Uterus (tissue), 4 donors: Measurements from ENCODE around the gene FBXO3. TPM values are rescaled to one million over a fixed set of nuclear protein-coding genes. Genes with fewer than 3 reads are reported as not detected.

Experiments
- DNase-seq, 2 donors: peaks; one replicate each; pipeline ENCODE4 v3.0.0-alpha.2; 2019 to 2020
- H3K27ac ChIP-seq, 2 donors: fragments of 200-600 bp; sonication (generic); 1 replicate in 1 of 2; 2 replicates in 1 of 2; pipeline ENCODE4 v1.5.1; 2016 to 2018
- H3K27me3 ChIP-seq, 2 donors: fragments of 200-600 bp; sonication (generic); one replicate each; pipeline ENCODE4 v1.5.1; 2018 to 2019; ENCODE audit warnings: control low read depth in 1 of 2
- H3K36me3 ChIP-seq, 2 donors: fragments of 200-600 bp; sonication (generic); one replicate each; pipeline ENCODE4 v1.5.1; 2019; ENCODE audit warnings: control low read depth in 1 of 2
- H3K4me1 ChIP-seq, 2 donors: fragments of 200-600 bp; sonication (generic); one replicate each; pipeline ENCODE4 v1.5.1; 2018 to 2019; ENCODE audit warnings: control low read depth in 1 of 2
- H3K4me3 ChIP-seq, 2 donors: fragments of 200-600 bp; sonication (generic); 1 replicate in 1 of 2; 2 replicates in 1 of 2; pipeline ENCODE4 v1.5.1; 2018 to 2019; ENCODE audit warnings: mild to moderate bottlenecking in 1 of 2
- H3K9me3 ChIP-seq, 2 donors: fragments of 200-600 bp; sonication (generic); one replicate each; pipeline ENCODE4 v1.5.1; 2019; ENCODE audit warnings: control low read depth in 1 of 2
- POLR2A ChIP-seq, 2 donors: fragments of 450-650 bp; IDR thresholded peaks; one replicate each; pipeline ENCODE4 v1.6.1; 2016; ENCODE audit warnings: antibody characterized with exemption in 2 of 2, mild to moderate bottlenecking in 1 of 2, moderate library complexity in 1 of 2
- intact Hi-C: fragments of 100-400 bp; cut with DNase I; formaldehyde crosslinking; loops from one replicate; pipeline ENCODE4 v1.15.1; 2023; ENCODE audit warnings: low total_unique reads
- total RNA-seq, 4 donors: library from RNA; depleted of rRNA in 3 of 4; stranded (reverse); fragments of >200 nt in 3 of 4; gene quantifications; one replicate each; pipeline versions ENCODE4 v1.1.0 to v1.2.4, GENCODE V29; 2014 to 2023
- TF ChIP-seq, protein P1 (sequence below), 4 experiments: fragments of 200-600 bp in 2 of 4; fragments of 450-650 bp in 2 of 4; sonication (generic) in 2 of 4; IDR thresholded peaks; one replicate each; pipeline ENCODE4 v1.5.1; 2016 to 2019; ENCODE audit warnings: antibody characterized with exemption in 4 of 4, mild to moderate bottlenecking in 2 of 4, moderate library complexity in 1 of 4
- donor health status: DM: yes; HTN: yes; CAD: no.

Gene FBXO3
- total RNA-seq, 4 donors from 2014 or later, result 12.0 to 92.7 (median 47.8) TPM

DNA sequence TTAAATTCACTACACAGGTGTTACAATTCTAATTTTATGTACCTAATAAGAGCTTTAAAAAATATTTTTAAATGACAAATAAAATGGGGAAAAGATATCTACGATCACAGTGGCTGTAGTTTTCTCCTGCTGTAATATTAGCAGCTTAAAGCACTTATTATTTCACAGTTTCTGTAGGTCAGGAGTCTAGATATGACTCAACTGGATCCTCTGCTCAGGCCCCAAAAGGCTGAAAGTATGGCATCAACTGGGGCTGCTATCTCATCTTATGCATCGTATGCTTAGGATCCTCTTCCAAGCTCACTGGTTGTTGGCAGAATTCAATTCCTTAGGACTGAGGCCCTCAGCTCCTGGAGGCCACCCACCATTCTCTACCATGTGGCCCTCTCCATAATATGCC lies 12.8 kb downstream of the FBXO3 start:
- Histone ChIP-seq H3K4me3 (no peak overlapping the region), H3K36me3 (peaks cover 0 to 2% of the 10 kb centered on the region in 2 donors), H3K4me1 (no peaks in the 10 kb centered on the region), H3K27ac (no peak overlapping the region), H3K9me3 (peaks cover 0 to 4% of the 10 kb centered on the region in 2 donors), H3K27me3 (no peaks in the 10 kb centered on the region)
- intact Hi-C loops, result no loop called here
- no peak for DNase-seq
- no peak for TF ChIP-seq POLR2A (IDR thresholded peaks at IDR 0.05)
- TF ChIP-seq, protein P1, sequence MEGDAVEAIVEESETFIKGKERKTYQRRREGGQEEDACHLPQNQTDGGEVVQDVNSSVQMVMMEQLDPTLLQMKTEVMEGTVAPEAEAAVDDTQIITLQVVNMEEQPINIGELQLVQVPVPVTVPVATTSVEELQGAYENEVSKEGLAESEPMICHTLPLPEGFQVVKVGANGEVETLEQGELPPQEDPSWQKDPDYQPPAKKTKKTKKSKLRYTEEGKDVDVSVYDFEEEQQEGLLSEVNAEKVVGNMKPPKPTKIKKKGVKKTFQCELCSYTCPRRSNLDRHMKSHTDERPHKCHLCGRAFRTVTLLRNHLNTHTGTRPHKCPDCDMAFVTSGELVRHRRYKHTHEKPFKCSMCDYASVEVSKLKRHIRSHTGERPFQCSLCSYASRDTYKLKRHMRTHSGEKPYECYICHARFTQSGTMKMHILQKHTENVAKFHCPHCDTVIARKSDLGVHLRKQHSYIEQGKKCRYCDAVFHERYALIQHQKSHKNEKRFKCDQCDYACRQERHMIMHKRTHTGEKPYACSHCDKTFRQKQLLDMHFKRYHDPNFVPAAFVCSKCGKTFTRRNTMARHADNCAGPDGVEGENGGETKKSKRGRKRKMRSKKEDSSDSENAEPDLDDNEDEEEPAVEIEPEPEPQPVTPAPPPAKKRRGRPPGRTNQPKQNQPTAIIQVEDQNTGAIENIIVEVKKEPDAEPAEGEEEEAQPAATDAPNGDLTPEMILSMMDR (IDR thresholded peaks at IDR 0.05), result no peak

- no peaks in the 10 kb centered on the region for H3K4me1 ChIP-seq
- no peaks in the 10 kb centered on the region for H3K27me3 ChIP-seq
- TF ChIP-seq POLR2A (IDR thresholded peaks at IDR 0.05), result no peak
- TF ChIP-seq, protein P1 (IDR thresholded peaks at IDR 0.05), result no peak
- no peak overlapping the region for H3K4me3 ChIP-seq
- no peaks in the 10 kb centered on the region for H3K36me3 ChIP-seq
- H3K9me3 ChIP-seq, result no peaks in the 10 kb centered on the region
- intact Hi-C loops, result no loop called here
- no peak for DNase-seq
- H3K27ac ChIP-seq, result no peak overlapping the region
These were observed 20.9 kb downstream of the FBXO3 start for GRCh38 chr11:33753304-33753967.

- H3K9me3 ChIP-seq, result no peaks in the 10 kb centered on the region
- intact Hi-C loops, result no loop called here
- no peaks in the 10 kb centered on the region for H3K4me1 ChIP-seq
- no peak for TF ChIP-seq POLR2A (IDR thresholded peaks at IDR 0.05)
- TF ChIP-seq, protein P1 (IDR thresholded peaks at IDR 0.05), result no peak
- no peak overlapping the region for H3K27ac ChIP-seq
- DNase-seq, result no peak
- no peaks in the 10 kb centered on the region for H3K27me3 ChIP-seq
- H3K36me3 ChIP-seq, result no peaks in the 10 kb centered on the region
- no peak overlapping the region for H3K4me3 ChIP-seq
These were observed 22.4 kb downstream of the FBXO3 start for GRCh38 chr11:33751878-33752277.

- Histone ChIP-seq H3K27ac (no peak overlapping the region), H3K9me3 (no peaks in the 10 kb centered on the region), H3K27me3 (no peaks in the 10 kb centered on the region), H3K36me3 (no peaks in the 10 kb centered on the region), H3K4me1 (no peaks in the 10 kb centered on the region), H3K4me3 (no peak overlapping the region)
- no peak for DNase-seq
- intact Hi-C loops, result no loop called here
- TF ChIP-seq POLR2A (IDR thresholded peaks at IDR 0.05), result no peak
- TF ChIP-seq, protein P1 (IDR thresholded peaks at IDR 0.05), result no peak
These were observed 26.3 kb downstream of the FBXO3 start for GRCh38 chr11:33747979-33748378.

DNA sequence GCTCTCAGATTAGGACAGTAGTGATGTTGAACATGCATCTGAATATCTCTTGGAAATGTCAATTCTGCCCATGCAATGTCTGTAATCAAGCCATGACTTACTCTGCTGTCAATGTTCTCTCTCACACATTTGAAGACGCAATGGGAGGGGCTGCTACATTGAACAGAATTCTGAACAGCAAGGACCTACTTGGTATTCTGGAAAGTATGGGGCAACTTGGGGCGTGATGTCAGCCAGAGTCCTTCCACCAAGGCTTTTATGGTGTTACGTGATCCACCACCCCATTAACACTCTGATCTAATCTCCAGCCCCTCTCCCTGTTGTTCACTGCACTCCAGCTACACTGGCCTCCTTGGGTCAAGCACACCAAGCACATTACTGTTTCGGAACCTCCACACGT lies 31.0 kb downstream of the FBXO3 start:
- no peaks in the 10 kb centered on the region for H3K4me1 ChIP-seq
- TF ChIP-seq, protein P1 (IDR thresholded peaks at IDR 0.05), result no peak
- no peak for TF ChIP-seq POLR2A (IDR thresholded peaks at IDR 0.05)
- intact Hi-C loops, result no loop called here

More for the DNA sequence above, 31.0 kb downstream of the FBXO3 start:
- no peak overlapping the region for H3K4me3 ChIP-seq
- H3K27ac ChIP-seq, result no peak overlapping the region
- no peaks in the 10 kb centered on the region for H3K27me3 ChIP-seq
- no peak for DNase-seq
- H3K36me3 ChIP-seq, result no peaks in the 10 kb centered on the region
- no peaks in the 10 kb centered on the region for H3K9me3 ChIP-seq
